Keratinocyte (primary cell): ENCODE results near the gene TRMO.

Source experiments
- EZH2 ChIP-seq: IDR thresholded peaks from one replicate; pipeline ENCODE4 v1.6.1; 2012; ENCODE audit warnings: inconsistent platforms, mild to moderate bottlenecking, low read length, moderate library complexity
- TF ChIP-seq, protein P1 (sequence below), 3 experiments: IDR thresholded peaks in 1 of 3; conservative IDR thresholded peaks in 1 of 3; optimal IDR thresholded peaks in 1 of 3; 2 replicates in 2 of 3; 3 replicates in 1 of 3; pipeline versions ENCODE3 to v1.5.1; 2011; ENCODE audit warnings: low read length in 3 of 3, mild to moderate bottlenecking in 3 of 3, moderate library complexity in 2 of 3, control low read depth in 1 of 3, inconsistent platforms in 1 of 3; ENCODE audit not compliant: insufficient read depth in 2 of 3; ENCODE audit errors: extremely low read depth in 1 of 3

GRCh38 chr9:97918611-97919010 lies 3.7 kb downstream of the TRMO start:
- TF ChIP-seq, protein P1, sequence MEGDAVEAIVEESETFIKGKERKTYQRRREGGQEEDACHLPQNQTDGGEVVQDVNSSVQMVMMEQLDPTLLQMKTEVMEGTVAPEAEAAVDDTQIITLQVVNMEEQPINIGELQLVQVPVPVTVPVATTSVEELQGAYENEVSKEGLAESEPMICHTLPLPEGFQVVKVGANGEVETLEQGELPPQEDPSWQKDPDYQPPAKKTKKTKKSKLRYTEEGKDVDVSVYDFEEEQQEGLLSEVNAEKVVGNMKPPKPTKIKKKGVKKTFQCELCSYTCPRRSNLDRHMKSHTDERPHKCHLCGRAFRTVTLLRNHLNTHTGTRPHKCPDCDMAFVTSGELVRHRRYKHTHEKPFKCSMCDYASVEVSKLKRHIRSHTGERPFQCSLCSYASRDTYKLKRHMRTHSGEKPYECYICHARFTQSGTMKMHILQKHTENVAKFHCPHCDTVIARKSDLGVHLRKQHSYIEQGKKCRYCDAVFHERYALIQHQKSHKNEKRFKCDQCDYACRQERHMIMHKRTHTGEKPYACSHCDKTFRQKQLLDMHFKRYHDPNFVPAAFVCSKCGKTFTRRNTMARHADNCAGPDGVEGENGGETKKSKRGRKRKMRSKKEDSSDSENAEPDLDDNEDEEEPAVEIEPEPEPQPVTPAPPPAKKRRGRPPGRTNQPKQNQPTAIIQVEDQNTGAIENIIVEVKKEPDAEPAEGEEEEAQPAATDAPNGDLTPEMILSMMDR (optimal IDR thresholded peaks at IDR 0.05 in 1 of 3, IDR thresholded peaks at IDR 0.05 in 1 of 3, conservative IDR thresholded peaks at IDR 0.05 in 1 of 3; ENCODE audit: extremely low read depth in 1 of 3, insufficient read depth in 2 of 3, low read length in 3 of 3), result no peak
- no peak for TF ChIP-seq EZH2
